BLaER1 (cell line): ENCODE measurements around the gene EHD2.

Experiments
- H3K27ac ChIP-seq: shearing (Covaris generic); formaldehyde crosslinking; 2 replicates; pipeline ENCODE4 v1.8.1; 2022
- H3K27me3 ChIP-seq: shearing (Covaris generic); formaldehyde crosslinking; 2 replicates; pipeline ENCODE4 v1.8.1; 2022
- H3K36me3 ChIP-seq: shearing (Covaris generic); formaldehyde crosslinking; 2 replicates; pipeline ENCODE4 v1.8.1; 2022
- H3K4me1 ChIP-seq: shearing (Covaris generic); formaldehyde crosslinking; 2 replicates; pipeline ENCODE4 v1.8.1; 2022
- H3K4me2 ChIP-seq: shearing (Covaris generic); formaldehyde crosslinking; 2 replicates; pipeline ENCODE4 v1.8.1; 2022
- H3K4me3 ChIP-seq: shearing (Covaris generic); formaldehyde crosslinking; 2 replicates; pipeline ENCODE4 v1.8.1; 2022
- H3K9ac ChIP-seq: shearing (Covaris generic); formaldehyde crosslinking; 2 replicates; pipeline ENCODE4 v1.8.1; 2022
- H3K9me3 ChIP-seq: shearing (Covaris generic); formaldehyde crosslinking; 2 replicates; pipeline ENCODE4 v1.8.1; 2022
- H4K20me1 ChIP-seq: shearing (Covaris generic); formaldehyde crosslinking; 2 replicates; pipeline ENCODE4 v1.8.1; 2022
- Cebpa-rat ChIP-seq: shearing (Covaris generic); IDR thresholded peaks from 2 replicates; pipeline ENCODE4 v1.8.1; 2022

Gene EHD2

GRCh38 chr19:47698631-47699359 is 14.4 kb upstream of the EHD2 start:
- H4K20me1 ChIP-seq, result peaks cover 36% of the 10 kb centered on the region
- H3K4me3 ChIP-seq, result no peak overlapping the region
- TF ChIP-seq Cebpa-rat, result no peak
- H3K27ac ChIP-seq, result no peak overlapping the region
- no peaks in the 10 kb centered on the region for H3K9me3 ChIP-seq
- peaks cover 65% of the 10 kb centered on the region for H3K36me3 ChIP-seq
- no peaks in the 10 kb centered on the region for H3K4me1 ChIP-seq
- no peak overlapping the region for H3K4me2 ChIP-seq
- H3K27me3 ChIP-seq, result no peaks in the 10 kb centered on the region
- H3K9ac ChIP-seq, result no peak overlapping the region

GRCh38 chr19:47699360-47699917 is 13.8 kb upstream of the EHD2 start:
- H4K20me1 ChIP-seq, result peaks cover 36% of the 10 kb centered on the region
- H3K27ac ChIP-seq, result no peak overlapping the region
- no peak for TF ChIP-seq Cebpa-rat
- peaks cover 67% of the 10 kb centered on the region for H3K36me3 ChIP-seq
- H3K9me3 ChIP-seq, result no peaks in the 10 kb centered on the region
- H3K9ac ChIP-seq, result no peak overlapping the region
- H3K27me3 ChIP-seq, result no peaks in the 10 kb centered on the region
- no peak overlapping the region for H3K4me2 ChIP-seq
- no peaks in the 10 kb centered on the region for H3K4me1 ChIP-seq
- H3K4me3 ChIP-seq, result no peak overlapping the region

GRCh38 chr19:47700934-47701716 is 12.1 kb upstream of the EHD2 start:
- Histone ChIP-seq H3K9ac (no peak overlapping the region), H3K4me3 (no peak overlapping the region), H4K20me1 (peaks cover 33% of the 10 kb centered on the region), H3K27me3 (no peaks in the 10 kb centered on the region), H3K27ac (no peak overlapping the region), H3K9me3 (no peaks in the 10 kb centered on the region), H3K4me2 (no peak overlapping the region), H3K36me3 (peaks cover 60% of the 10 kb centered on the region), H3K4me1 (no peaks in the 10 kb centered on the region)
- TF ChIP-seq Cebpa-rat, result no peak

- Histone ChIP-seq H4K20me1 (peaks cover 26% of the 10 kb centered on the region), H3K9me3 (no peaks in the 10 kb centered on the region), H3K27me3 (no peaks in the 10 kb centered on the region), H3K4me3 (no peak overlapping the region), H3K27ac (no peak overlapping the region), H3K36me3 (peaks cover 54% of the 10 kb centered on the region), H3K9ac (no peak overlapping the region), H3K4me1 (no peaks in the 10 kb centered on the region), H3K4me2 (no peak overlapping the region)
- no peak for TF ChIP-seq Cebpa-rat
These were observed 11.3 kb upstream of the EHD2 start for GRCh38 chr19:47701717-47702552.

GRCh38 chr19:47702671-47703070 is 10.6 kb upstream of the EHD2 start:
- Histone ChIP-seq H4K20me1 (peaks cover 22% of the 10 kb centered on the region), H3K9ac (no peak overlapping the region), H3K4me1 (no peaks in the 10 kb centered on the region), H3K4me3 (no peak overlapping the region), H3K36me3 (peaks cover 54% of the 10 kb centered on the region), H3K9me3 (no peaks in the 10 kb centered on the region), H3K4me2 (no peak overlapping the region), H3K27ac (no peak overlapping the region), H3K27me3 (no peaks in the 10 kb centered on the region)
- TF ChIP-seq Cebpa-rat, result no peak

GRCh38 chr19:47703301-47703700 is 9.9 kb upstream of the EHD2 start:
- Histone ChIP-seq H3K4me2 (no peak overlapping the region), H3K9me3 (no peaks in the 10 kb centered on the region), H3K27ac (no peak overlapping the region), H3K9ac (no peak overlapping the region), H3K4me3 (no peak overlapping the region), H3K36me3 (peaks cover 54% of the 10 kb centered on the region), H3K27me3 (no peaks in the 10 kb centered on the region), H3K4me1 (no peaks in the 10 kb centered on the region), H4K20me1 (peaks cover 16% of the 10 kb centered on the region)
- TF ChIP-seq Cebpa-rat, result no peak

GRCh38 chr19:47704024-47704423 is 9.2 kb upstream of the EHD2 start:
- TF ChIP-seq Cebpa-rat, result no peak
- H3K9ac ChIP-seq, result no peak overlapping the region
- no peaks in the 10 kb centered on the region for H3K27me3 ChIP-seq
- H3K4me1 ChIP-seq, result peaks cover 2% of the 10 kb centered on the region
- peaks cover 9% of the 10 kb centered on the region for H4K20me1 ChIP-seq
- no peak overlapping the region for H3K4me3 ChIP-seq
- no peaks in the 10 kb centered on the region for H3K9me3 ChIP-seq
- no peak overlapping the region for H3K4me2 ChIP-seq
- no peak overlapping the region for H3K27ac ChIP-seq
- H3K36me3 ChIP-seq, result peaks cover 47% of the 10 kb centered on the region

- Histone ChIP-seq H3K9me3 (no peaks in the 10 kb centered on the region), H3K4me1 (peaks cover 9% of the 10 kb centered on the region), H3K36me3 (peaks cover 43% of the 10 kb centered on the region), H3K27me3 (no peaks in the 10 kb centered on the region), H3K9ac (no peak overlapping the region), H3K27ac (no peak overlapping the region), H3K4me3 (no peak overlapping the region), H4K20me1 (peaks cover 2% of the 10 kb centered on the region; the same call in 1 of the 2 replicates), H3K4me2 (no peak overlapping the region)
- no peak for TF ChIP-seq Cebpa-rat
These were observed 8.6 kb upstream of the EHD2 start for GRCh38 chr19:47704656-47705055.

- Histone ChIP-seq H3K27me3 (no peaks in the 10 kb centered on the region), H4K20me1 (no peaks in the 10 kb centered on the region), H3K4me1 (peaks cover 31% of the 10 kb centered on the region), H3K4me2 (no peak overlapping the region), H3K9ac (no peak overlapping the region), H3K36me3 (peaks cover 16% of the 10 kb centered on the region), H3K9me3 (no peaks in the 10 kb centered on the region), H3K27ac (no peak overlapping the region), H3K4me3 (no peak overlapping the region)
- TF ChIP-seq Cebpa-rat, result no peak
These were observed 5.9 kb upstream of the EHD2 start for GRCh38 chr19:47707135-47707925.
